Ovary (tissue), 9 donors: ENCODE measurements around the gene MEGF6. TPM values are rescaled to one million over a fixed set of nuclear protein-coding genes. Genes with fewer than 3 reads are reported as not detected.
"Not testable (repeated sequence)": the region's sequence is repeated elsewhere in the genome, so short reads cannot be mapped to it uniquely, and the experiment has no call there.

ENCODE experiments used
- DNase-seq, 5 donors: peaks; one replicate each; pipeline ENCODE4 v3.0.0-alpha.2; 2019 to 2020
- H3K27ac ChIP-seq, 2 donors: fragments of 200-600 bp; one replicate each; pipeline versions ENCODE4 v1.5.1 to v1.8.0; 2019 to 2022
- H3K27me3 ChIP-seq: fragments of 200-600 bp; one replicate; pipeline ENCODE4 v1.8.0; 2022
- H3K36me3 ChIP-seq: fragments of 200-600 bp; sonication (generic); one replicate; pipeline ENCODE4 v1.5.1; 2019
- H3K4me1 ChIP-seq: one replicate; pipeline ENCODE4 v1.8.1; 2013; ENCODE audit warnings: mild to moderate bottlenecking, moderate library complexity; ENCODE audit not compliant: insufficient read depth
- H3K4me3 ChIP-seq: fragments of 200-600 bp; sonication (generic); one replicate; pipeline ENCODE4 v1.5.1; 2017
- H3K9me3 ChIP-seq, 2 donors: fragments of 200-600 bp in 1 of 2; sonication (generic) in 1 of 2; one replicate each; pipeline versions ENCODE4 v1.5.1 to v1.8.1; 2013 to 2019; ENCODE audit warnings: mild to moderate bottlenecking in 1 of 2, moderate library complexity in 1 of 2
- CTCF ChIP-seq, 3 donors: fragments of 450-650 bp in 2 of 3; fragments of 200-600 bp in 1 of 3; IDR thresholded peaks; one replicate each; pipeline versions ENCODE4 v1.5.1 to v1.8.0; 2016 to 2022; ENCODE audit warnings: antibody characterized with exemption in 3 of 3, mild to moderate bottlenecking in 1 of 3
- EP300 ChIP-seq: sonication (generic); formaldehyde crosslinking; IDR thresholded peaks from one replicate; pipeline ENCODE4 v1.6.1; 2017; ENCODE audit warnings: antibody characterized with exemption
- POLR2A ChIP-seq: fragments of 450-650 bp; IDR thresholded peaks from one replicate; pipeline ENCODE4 v1.6.1; 2017; ENCODE audit warnings: antibody characterized with exemption, mild to moderate bottlenecking, moderate library complexity
- WGBS, 3 donors: extraction: QIAGEN DNeasy Blood & Tissue Kit in 1 of 3; methylation state at CpG; one replicate each; pipeline versions ENCODE4 v1.1.5 to v1.1.7; 2013 to 2017; 5-methylcytosine and 5-hydroxymethylcytosine counted together
- intact Hi-C, 4 donors: fragments of 100-400 bp; cut with DNase I; formaldehyde crosslinking; loops; one replicate each; pipeline versions ENCODE4 v1.11.0 to v1.15.1; 2022 to 2023
- polyA plus RNA-seq, 2 donors: library from polyadenylated mRNA; stranded (reverse); fragments of 200-250 nt in 1 of 2; fragments of 350-450 nt in 1 of 2; fragmentation: Illumina TruSeq in 1 of 2; extraction: RNeasy Lipid Tissue Mini Kit (QIAGEN cat#74804) in 1 of 2; gene quantifications; one replicate each; pipeline ENCODE4 v1.2.3, GENCODE V29; 2013 to 2014
- total RNA-seq, 7 donors: library from RNA; depleted of rRNA in 2 of 7; stranded (reverse); fragments of >200 nt in 2 of 7; fragmentation: NEBNext Ultra II Directional in 3 of 7; extraction: Animal tissue kit (Norgen Biotek cat#: 25700) in 3 of 7; gene quantifications; one replicate each; pipeline versions ENCODE4 v1.1.0 to v1.2.4, GENCODE V29; 2016 to 2023
- donor health status: DM: no; HTN: no; CAD: no; lungs with moderate emphysema.
- donor health status: DM: no; HTN: no; CAD: no.
- donor health status: Bipolar disorder and iron deficiency.
- donor health status: DM: yes; HTN: yes; CAD: no.
- donor health status: DM: no; HTN: no; CAD: no.
- donor health status: DM: yes; HTN: yes; CAD: no.

The MEGF6 gene
- total and polyA plus RNA-seq, 9 donors: 0.10 to 117 (median 12.5) TPM

DNA sequence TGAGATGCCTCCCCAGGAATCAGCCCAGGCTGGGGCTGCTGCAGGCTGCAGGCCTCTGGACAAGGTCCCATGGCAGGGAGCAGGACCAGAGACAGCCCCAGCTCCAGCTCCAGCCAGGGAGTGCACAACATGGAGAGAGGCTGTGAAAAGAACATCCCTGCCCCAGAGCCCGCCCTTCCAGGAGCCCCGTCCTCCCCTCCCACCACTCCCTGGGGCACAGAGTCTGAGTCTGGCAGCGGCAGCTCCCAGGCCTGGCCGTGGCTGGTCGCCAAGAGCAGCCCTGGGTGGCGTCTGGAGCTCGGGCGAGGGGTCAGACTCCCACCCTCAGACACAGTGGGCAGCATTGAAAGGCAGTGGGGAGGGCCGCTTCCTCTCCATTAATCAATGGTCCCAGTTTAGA is 37.8 kb downstream of the MEGF6 start:
- Histone ChIP-seq H3K36me3 (no peaks in the 10 kb centered on the region), H3K27ac (no peak overlapping the region), H3K9me3 (no peaks in the 10 kb centered on the region), H3K4me3 (no peak overlapping the region), H3K27me3 (no peaks in the 10 kb centered on the region), H3K4me1 (no peaks in the 10 kb centered on the region)
- intact Hi-C loops: no loop called here
- DNase-seq: no peak
- TF ChIP-seq POLR2A (no peak), CTCF (IDR thresholded peaks at IDR 0.05) (no peak), EP300 (no peak)
- WGBS, 3 donors: 34 to 50% (median 49%) methylated on average over 8 to 9 of the region's 9 CpGs

DNA sequence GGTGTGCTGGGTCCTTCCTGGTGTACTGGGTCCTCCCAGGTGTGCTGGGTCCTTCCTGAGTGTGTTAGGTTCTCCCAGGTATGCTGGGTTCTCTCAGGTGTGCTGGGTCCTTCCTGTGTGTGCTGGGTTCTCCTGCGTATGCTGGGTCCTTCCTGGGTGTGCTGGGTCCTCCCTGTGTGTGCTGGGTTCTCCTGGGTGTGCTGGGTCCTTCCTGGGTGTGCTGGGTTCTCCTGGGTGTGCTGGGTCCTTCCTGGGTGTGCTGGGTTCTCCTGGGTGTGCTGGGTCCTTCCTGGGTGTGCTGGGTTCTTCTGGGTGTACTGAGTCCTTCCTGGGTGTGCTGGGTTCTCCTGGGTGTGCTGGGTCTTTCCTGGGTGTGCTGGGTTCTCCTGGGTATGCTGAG is 38.7 kb downstream of the MEGF6 start:
- H3K4me3 ChIP-seq, H3K27ac ChIP-seq, H3K36me3 ChIP-seq, H3K4me1 ChIP-seq, H3K9me3 ChIP-seq, DNase-seq, intact Hi-C loops, H3K27me3 ChIP-seq: not testable (repeated sequence)
- WGBS, 3 donors: 90 to 100% (median 100%) methylated on average over 1 of the region's 1 CpG

DNA sequence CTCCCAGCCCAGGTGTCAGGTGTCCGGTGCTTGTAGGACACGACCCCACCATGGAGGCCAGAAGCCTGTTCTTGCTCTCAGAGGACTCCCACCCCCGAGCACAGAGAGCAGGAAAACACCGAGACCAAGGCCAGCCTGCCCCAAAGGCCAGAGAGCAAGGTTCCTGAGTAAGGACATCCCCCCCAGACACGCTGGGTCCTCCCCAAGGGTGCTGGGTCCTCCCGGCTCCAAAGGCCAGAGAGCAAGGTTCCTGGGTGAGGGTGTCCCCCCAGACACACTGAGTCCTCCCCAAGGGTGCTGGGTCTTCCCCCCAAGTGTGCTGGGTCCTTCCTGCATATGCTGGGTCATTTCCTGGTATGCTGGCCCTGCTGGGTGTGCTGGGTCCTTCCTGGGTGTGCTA is 40.0 kb downstream of the MEGF6 start:
- Histone ChIP-seq H3K4me3 (no peak overlapping the region), H3K27me3 (no peaks in the 10 kb centered on the region), H3K27ac (no peak overlapping the region), H3K36me3 (no peaks in the 10 kb centered on the region), H3K4me1 (no peaks in the 10 kb centered on the region), H3K9me3 (no peaks in the 10 kb centered on the region)
- intact Hi-C loops: no loop called here
- TF ChIP-seq CTCF (IDR thresholded peaks at IDR 0.05) (no peak), POLR2A (no peak), EP300 (no peak)
- 80 to 93% (median 93%) methylated on average over 6 of the region's 6 CpGs for WGBS, 3 donors
- no peak for DNase-seq

GRCh38 chr1:3570066-3570986 is 41.0 kb downstream of the MEGF6 start:
- Histone ChIP-seq H3K36me3 (no peaks in the 10 kb centered on the region), H3K9me3 (no peaks in the 10 kb centered on the region), H3K4me3 (no peak overlapping the region), H3K27ac (no peak overlapping the region), H3K27me3 (no peaks in the 10 kb centered on the region), H3K4me1 (no peaks in the 10 kb centered on the region)
- intact Hi-C loops: no loop called here
- no peak for DNase-seq
- no peak for TF ChIP-seq EP300
- no peak for TF ChIP-seq CTCF (IDR thresholded peaks at IDR 0.05)
- TF ChIP-seq POLR2A: no peak
- 81 to 85% (median 82%) methylated on average over 21 of the region's 21 CpGs for WGBS, 3 donors

DNA sequence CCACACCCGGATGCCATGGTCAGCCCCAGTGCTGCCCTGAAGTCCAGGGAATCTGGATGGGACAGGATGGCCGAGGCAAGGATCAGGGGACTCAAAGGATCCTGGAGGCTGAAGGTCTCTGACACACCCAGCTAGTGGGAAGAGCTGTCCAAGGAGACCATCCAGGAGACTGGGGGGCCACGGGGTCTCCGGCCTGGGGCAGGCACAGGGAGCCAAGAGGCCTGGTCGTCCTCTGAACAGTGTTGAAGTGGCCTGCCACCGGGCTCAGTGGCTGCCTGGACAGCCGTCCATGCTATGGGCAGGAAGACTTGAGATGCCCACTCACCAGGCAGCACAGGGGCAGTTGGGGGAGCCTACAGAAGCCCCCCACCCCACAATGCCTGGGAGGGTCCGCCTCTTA is 41.9 kb downstream of the MEGF6 start:
- no peaks in the 10 kb centered on the region for H3K4me1 ChIP-seq
- TF ChIP-seq CTCF (IDR thresholded peaks at IDR 0.05) (no peak), EP300 (no peak), POLR2A (no peak)
- H3K36me3 ChIP-seq: no peaks in the 10 kb centered on the region
- no peak overlapping the region for H3K4me3 ChIP-seq
- DNase-seq: no peak
- 88 to 96% (median 95%) methylated on average over 8 of the region's 8 CpGs for WGBS, 3 donors
- no peak overlapping the region for H3K27ac ChIP-seq
- no peaks in the 10 kb centered on the region for H3K9me3 ChIP-seq
- intact Hi-C loops: loop anchor here in 1 of 4 donors (5.0 kb wide), 1 partner anchor 48 kb away; no protein-coding TSS in a partner anchor
- H3K27me3 ChIP-seq: no peaks in the 10 kb centered on the region
